GM12891 (cell line): Measurements from ENCODE around the gene SHISA4.
"Not testable (repeated sequence)": the region's sequence is repeated elsewhere in the genome, so short reads cannot be mapped to it uniquely, and the experiment has no call there.

Experiments
- DNase-seq: peaks from one replicate; pipeline ENCODE4 v3.0.0; 2011; ENCODE audit warnings: low spot score; ENCODE audit not compliant: insufficient read length
- FAIRE-seq: peaks from 2 replicates; lab custom pipeline; 2011; peaks lifted over from hg19 to GRCh38; lab: Jason Lieb, UNC
- PAX5 ChIP-seq: IDR thresholded peaks from 2 replicates; pipeline ENCODE4 v1.6.1; 2011; ENCODE audit warnings: low read length, moderate library complexity, mild to moderate bottlenecking; ENCODE audit not compliant: insufficient read depth, severe bottlenecking
- POLR2A ChIP-seq: IDR thresholded peaks from 2 replicates; pipeline ENCODE4 v1.6.1; 2011; ENCODE audit warnings: low read depth, low read length, control low read depth
- POLR2AphosphoS5 ChIP-seq: IDR thresholded peaks from 2 replicates; pipeline ENCODE4 v1.6.1; 2011; ENCODE audit warnings: low read depth, low read length, control low read depth
- POU2F2 ChIP-seq: IDR thresholded peaks from 2 replicates; pipeline ENCODE4 v1.6.1; 2011; ENCODE audit warnings: low read depth, mild to moderate bottlenecking, control low read depth, low read length, moderate library complexity
- SPI1 ChIP-seq: IDR thresholded peaks from 2 replicates; pipeline ENCODE4 v1.6.1; 2011; ENCODE audit warnings: low read depth, low read length, control low read depth
- TAF1 ChIP-seq: IDR thresholded peaks from 2 replicates; pipeline ENCODE4 v1.6.1; 2011; ENCODE audit warnings: low read depth, low read length, control low read depth

The SHISA4 gene

GRCh38 chr1:201849372-201850052 is 39.2 kb upstream of the SHISA4 start:
- DNase-seq = no peak
- TF ChIP-seq PAX5 = no peak
- no peak for TF ChIP-seq POLR2AphosphoS5
- TF ChIP-seq POLR2A = no peak
- TF ChIP-seq SPI1 = no peak
- no peak for TF ChIP-seq POU2F2
- no peak for TF ChIP-seq TAF1
- no peak for FAIRE-seq

GRCh38 chr1:201850053-201850397 is 38.7 kb upstream of the SHISA4 start:
- no peak for FAIRE-seq
- TF ChIP-seq POLR2A (no peak), SPI1 (no peak), POLR2AphosphoS5 (no peak), TAF1 (no peak), POU2F2 (no peak), PAX5 (no peak)

GRCh38 chr1:201851949-201852348 is 36.7 kb upstream of the SHISA4 start:
- FAIRE-seq = no peak
- no peak for TF ChIP-seq POU2F2
- TF ChIP-seq TAF1 = no peak
- no peak for TF ChIP-seq POLR2A
- no peak for TF ChIP-seq PAX5
- no peak for TF ChIP-seq POLR2AphosphoS5
- no peak for TF ChIP-seq SPI1
- no peak for DNase-seq

More at GRCh38 chr1:201850053-201850397, 38.7 kb upstream of the SHISA4 start:
- DNase-seq = no peak

GRCh38 chr1:201856722-201857121 is 32.0 kb upstream of the SHISA4 start:
- FAIRE-seq, DNase-seq: not testable (repeated sequence)

- no peak for TF ChIP-seq POLR2AphosphoS5
- no peak for TF ChIP-seq POU2F2
- no peak for TF ChIP-seq PAX5
- TF ChIP-seq POLR2A = no peak
- TF ChIP-seq TAF1 = no peak
- TF ChIP-seq SPI1 = no peak
- no peak for DNase-seq
- FAIRE-seq = no peak
Observed at GRCh38 chr1:201859424-201859823, 29.3 kb upstream of the SHISA4 start.

GRCh38 chr1:201861448-201861847 is 27.2 kb upstream of the SHISA4 start:
- FAIRE-seq (no peak), DNase-seq (no peak)
- TF ChIP-seq POLR2AphosphoS5 (no peak), POLR2A (no peak), POU2F2 (no peak), PAX5 (no peak), SPI1 (no peak)

GRCh38 chr1:201870397-201870796 is 18.3 kb upstream of the SHISA4 start:
- DNase-seq (no peak), FAIRE-seq (no peak)
- TF ChIP-seq POLR2A (no peak), POLR2AphosphoS5 (no peak), POU2F2 (no peak), SPI1 (no peak), PAX5 (no peak), TAF1 (no peak)

GRCh38 chr1:201874672-201875071 is 14.0 kb upstream of the SHISA4 start:
- no peak for DNase-seq
- no peak for FAIRE-seq
- no peak for TF ChIP-seq POU2F2
- no peak for TF ChIP-seq POLR2A
- no peak for TF ChIP-seq POLR2AphosphoS5
- TF ChIP-seq SPI1 = no peak
- no peak for TF ChIP-seq TAF1
- TF ChIP-seq PAX5 = no peak

- TF ChIP-seq SPI1 = no peak
- no peak for TF ChIP-seq POU2F2
- TF ChIP-seq POLR2A = no peak
- TF ChIP-seq PAX5 = no peak
- TF ChIP-seq POLR2AphosphoS5 = no peak
- TF ChIP-seq TAF1 = no peak
- FAIRE-seq = no peak
- DNase-seq = no peak
Observed at GRCh38 chr1:201876148-201876818, 12.4 kb upstream of the SHISA4 start.

- 0 out of 2 replicates have a peak, but pooled peaks have one; percentile 18 for TF ChIP-seq POLR2A
- TF ChIP-seq PAX5 = no peak
- TF ChIP-seq POLR2AphosphoS5 = no peak
- TF ChIP-seq SPI1 = no peak
- TF ChIP-seq TAF1 = no peak
- TF ChIP-seq POU2F2 = no peak
- FAIRE-seq (peak; percentile 78), DNase-seq (no peak)
Observed at GRCh38 chr1:201877877-201878401, 10.8 kb upstream of the SHISA4 start.
